Nephron (organoid): ENCODE measurements around the gene LAPTM5.

Experiments used
- H3K27ac Mint-ChIP-seq, 3 experiments: 2 replicates each; pipeline ENCODE4 v1.8.0; 2020; ENCODE audit warnings: mixed read lengths in 3 of 3, mild to moderate bottlenecking in 2 of 3, moderate library complexity in 1 of 3
- H3K27me3 Mint-ChIP-seq: 2 replicates; pipeline ENCODE4 v1.8.0; 2021; ENCODE audit warnings: low read depth, mild to moderate bottlenecking, moderate library complexity, mixed read lengths
- H3K36me3 Mint-ChIP-seq: 2 replicates; pipeline ENCODE4 v1.8.0; 2020; ENCODE audit warnings: low read depth, mixed read lengths
- H3K4me1 Mint-ChIP-seq: 2 replicates; pipeline ENCODE4 v1.8.0; 2020; ENCODE audit warnings: mixed read lengths
- H3K4me3 Mint-ChIP-seq, 3 experiments: 2 replicates each; pipeline ENCODE4 v1.8.0; 2020; ENCODE audit warnings: mild to moderate bottlenecking in 3 of 3, mixed read lengths in 3 of 3, moderate library complexity in 2 of 3
- H3K9me3 Mint-ChIP-seq: 2 replicates; pipeline ENCODE4 v1.8.0; 2020; ENCODE audit warnings: mixed read lengths
- TF ChIP-seq, protein P1 (sequence below), 3 experiments: fragments of 200-600 bp; sonication (generic); IDR thresholded peaks; one replicate each; pipeline ENCODE4 v1.5.0; 2021; ENCODE audit warnings: antibody characterized with exemption in 3 of 3; ENCODE audit not compliant: unreplicated experiment in 3 of 3

LAPTM5 gene

DNA sequence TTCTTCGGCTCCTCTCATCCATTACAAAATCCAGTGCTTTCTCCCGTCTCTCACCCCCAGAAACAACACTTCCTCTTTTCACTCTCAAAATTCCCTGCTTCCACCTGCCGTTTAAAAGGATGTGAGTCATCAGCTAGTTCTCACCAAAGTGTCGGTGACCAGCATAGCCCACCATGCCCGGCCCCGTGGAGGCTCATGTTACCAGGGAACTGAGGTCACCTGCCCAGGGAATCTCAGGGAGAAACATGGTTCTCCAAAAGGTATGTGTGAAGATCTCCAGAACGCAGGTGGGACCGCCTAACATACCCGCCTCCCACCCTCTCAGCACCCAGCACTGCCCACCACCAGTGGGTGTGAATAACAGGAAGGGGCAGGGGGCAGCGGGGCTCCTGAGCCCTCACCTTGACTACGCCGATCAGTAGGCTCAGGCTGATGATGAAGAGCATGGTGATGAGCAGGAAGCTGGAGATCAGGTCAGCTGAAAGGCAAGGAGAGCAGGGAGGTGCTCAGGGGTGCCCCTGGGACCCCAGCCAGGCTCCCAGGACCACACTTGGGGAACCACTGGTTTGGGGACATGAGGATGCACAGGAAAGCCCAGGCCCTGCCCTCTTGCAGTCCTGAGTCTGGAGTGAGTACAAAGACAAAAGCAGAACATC, 16.2 kb downstream of the LAPTM5 start:
- Mint-ChIP-seq H3K4me3 (no peak overlapping the region), H3K9me3 (peaks cover 2% of the 10 kb centered on the region), H3K4me1 (peaks cover 5% of the 10 kb centered on the region), H3K36me3 (no peaks in the 10 kb centered on the region), H3K27ac (peak overlapping the region in 1 of 3 experiments; percentile 5), H3K27me3 (peaks cover 21% of the 10 kb centered on the region)
- TF ChIP-seq, protein P1, sequence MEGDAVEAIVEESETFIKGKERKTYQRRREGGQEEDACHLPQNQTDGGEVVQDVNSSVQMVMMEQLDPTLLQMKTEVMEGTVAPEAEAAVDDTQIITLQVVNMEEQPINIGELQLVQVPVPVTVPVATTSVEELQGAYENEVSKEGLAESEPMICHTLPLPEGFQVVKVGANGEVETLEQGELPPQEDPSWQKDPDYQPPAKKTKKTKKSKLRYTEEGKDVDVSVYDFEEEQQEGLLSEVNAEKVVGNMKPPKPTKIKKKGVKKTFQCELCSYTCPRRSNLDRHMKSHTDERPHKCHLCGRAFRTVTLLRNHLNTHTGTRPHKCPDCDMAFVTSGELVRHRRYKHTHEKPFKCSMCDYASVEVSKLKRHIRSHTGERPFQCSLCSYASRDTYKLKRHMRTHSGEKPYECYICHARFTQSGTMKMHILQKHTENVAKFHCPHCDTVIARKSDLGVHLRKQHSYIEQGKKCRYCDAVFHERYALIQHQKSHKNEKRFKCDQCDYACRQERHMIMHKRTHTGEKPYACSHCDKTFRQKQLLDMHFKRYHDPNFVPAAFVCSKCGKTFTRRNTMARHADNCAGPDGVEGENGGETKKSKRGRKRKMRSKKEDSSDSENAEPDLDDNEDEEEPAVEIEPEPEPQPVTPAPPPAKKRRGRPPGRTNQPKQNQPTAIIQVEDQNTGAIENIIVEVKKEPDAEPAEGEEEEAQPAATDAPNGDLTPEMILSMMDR (IDR thresholded peaks at IDR 0.05; ENCODE audit: unreplicated experiment in 3 of 3), result no peak

DNA sequence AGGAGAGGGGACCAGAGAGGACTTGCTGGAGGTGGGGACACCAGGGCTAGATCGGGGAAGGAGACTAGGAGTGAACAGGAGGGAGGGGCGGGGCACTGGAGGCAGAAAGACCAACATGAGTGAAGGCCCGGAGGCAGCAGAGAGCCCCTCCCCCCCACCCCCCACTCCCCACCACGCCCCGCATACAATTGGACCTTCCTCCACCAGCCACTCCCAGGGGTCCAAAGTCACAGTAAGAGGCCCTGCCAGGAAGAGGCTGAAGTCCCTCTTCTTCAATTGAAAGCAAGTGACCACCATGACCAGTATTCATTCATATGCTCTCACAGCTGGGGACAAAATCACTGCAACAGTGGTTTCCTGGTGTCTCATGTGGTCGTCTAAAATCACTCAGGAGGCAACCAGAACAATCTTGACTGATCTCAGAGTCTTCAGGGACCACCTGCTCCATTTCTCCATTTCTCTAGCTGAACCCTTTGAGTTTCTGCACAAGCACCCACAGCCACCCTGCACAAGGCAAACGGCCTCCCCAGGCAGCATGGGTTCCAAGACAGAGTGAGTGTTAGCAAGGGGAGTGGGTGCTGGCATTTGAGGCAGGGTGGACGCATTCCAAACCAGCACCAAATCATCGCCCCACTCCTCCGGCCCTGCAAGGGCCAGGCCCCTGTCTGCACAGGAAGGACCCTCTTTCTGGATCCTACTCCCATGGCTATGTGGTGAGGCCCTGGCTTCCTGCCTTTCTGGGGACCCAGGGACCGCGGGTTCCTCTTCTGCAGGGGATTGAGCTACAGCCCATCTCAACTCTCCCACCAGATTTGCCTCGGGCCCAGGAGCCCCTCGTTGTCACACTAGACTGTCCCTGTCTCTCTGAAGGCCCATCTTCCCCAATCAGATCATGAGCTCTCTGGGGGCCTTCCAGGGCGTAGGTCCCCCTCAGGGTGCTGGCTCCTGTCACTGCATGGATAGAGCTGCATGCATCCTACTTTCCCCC, 17.0 kb downstream of the LAPTM5 start:
- Mint-ChIP-seq H3K36me3 (no peaks in the 10 kb centered on the region), H3K4me1 (peaks cover 5% of the 10 kb centered on the region), H3K9me3 (peaks cover 2% of the 10 kb centered on the region), H3K27me3 (peaks cover 21% of the 10 kb centered on the region), H3K4me3 (no peak overlapping the region), H3K27ac (no peak overlapping the region)
- TF ChIP-seq, protein P1 (IDR thresholded peaks at IDR 0.05; ENCODE audit: unreplicated experiment in 3 of 3), result no peak

DNA sequence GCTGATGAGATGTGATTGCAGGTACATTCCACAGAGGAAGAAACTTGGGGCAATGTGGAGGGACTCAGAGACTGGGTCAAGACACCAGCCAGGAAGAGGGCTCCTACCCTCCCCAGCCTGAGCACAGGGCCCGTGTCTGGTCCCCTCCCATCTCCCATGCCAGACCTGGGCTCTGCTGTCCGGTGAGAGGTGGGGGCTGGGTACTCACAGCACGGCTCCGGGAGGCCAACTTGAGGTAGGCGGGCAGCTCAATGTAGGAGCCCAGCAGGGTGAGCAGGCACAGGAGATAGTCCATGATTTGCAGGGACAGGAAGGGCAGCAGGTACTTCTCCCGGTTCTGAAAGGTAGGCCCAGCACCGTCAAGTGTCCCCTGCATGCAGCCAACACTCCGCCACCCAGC, 18.0 kb downstream of the LAPTM5 start:
- no peaks in the 10 kb centered on the region for H3K36me3 Mint-ChIP-seq
- TF ChIP-seq, protein P1 (IDR thresholded peaks at IDR 0.05; ENCODE audit: unreplicated experiment in 3 of 3), result no peak
- peaks cover 5% of the 10 kb centered on the region for H3K4me1 Mint-ChIP-seq
- H3K4me3 Mint-ChIP-seq, result no peak overlapping the region
- peaks cover 2% of the 10 kb centered on the region for H3K9me3 Mint-ChIP-seq
- H3K27me3 Mint-ChIP-seq, result peaks cover 20% of the 10 kb centered on the region
- no peak overlapping the region for H3K27ac Mint-ChIP-seq

DNA sequence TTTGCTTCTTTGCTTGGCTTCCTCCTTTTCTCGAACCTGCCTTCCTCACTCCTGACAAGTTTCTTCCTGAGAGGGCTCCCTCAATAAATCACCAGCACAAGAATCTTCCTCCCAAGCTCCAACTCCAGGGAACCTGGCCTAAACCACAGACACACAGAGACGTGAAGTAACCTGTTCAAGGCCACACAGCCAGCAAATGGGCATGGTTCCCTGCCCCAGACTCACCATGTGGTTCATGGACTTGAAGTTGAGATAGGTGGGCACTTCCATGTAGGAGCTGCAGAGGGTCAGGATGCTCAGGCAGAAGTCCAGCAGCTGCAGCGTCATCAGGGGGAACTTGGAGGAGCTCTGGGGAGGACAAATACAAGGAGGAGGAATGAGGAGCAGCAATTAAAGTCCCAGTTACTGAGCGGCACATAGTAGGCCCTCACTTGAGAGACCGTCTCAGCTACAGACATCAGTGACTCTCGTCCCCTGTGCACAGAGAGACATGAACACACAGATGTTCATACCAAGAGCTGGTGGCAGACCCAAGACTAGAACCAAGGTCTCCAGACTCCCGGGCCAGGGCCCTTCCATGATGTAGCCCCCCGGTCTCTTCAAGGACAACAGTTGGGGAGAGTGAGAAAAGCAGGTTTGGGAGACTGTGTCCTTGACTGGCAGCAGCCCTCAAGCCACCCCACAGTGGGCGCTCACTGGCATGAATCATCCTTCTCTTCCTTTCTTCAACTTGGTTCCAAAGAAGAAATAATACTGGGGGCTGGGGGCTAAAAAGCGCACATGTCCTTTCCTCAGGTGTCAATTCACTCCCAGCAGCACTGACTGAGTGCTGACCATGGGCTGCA, 18.6 kb downstream of the LAPTM5 start:
- TF ChIP-seq, protein P1 (IDR thresholded peaks at IDR 0.05; ENCODE audit: unreplicated experiment in 3 of 3), result no peak
- H3K9me3 Mint-ChIP-seq, result peaks cover 2% of the 10 kb centered on the region
- H3K27ac Mint-ChIP-seq, result no peak overlapping the region

DNA sequence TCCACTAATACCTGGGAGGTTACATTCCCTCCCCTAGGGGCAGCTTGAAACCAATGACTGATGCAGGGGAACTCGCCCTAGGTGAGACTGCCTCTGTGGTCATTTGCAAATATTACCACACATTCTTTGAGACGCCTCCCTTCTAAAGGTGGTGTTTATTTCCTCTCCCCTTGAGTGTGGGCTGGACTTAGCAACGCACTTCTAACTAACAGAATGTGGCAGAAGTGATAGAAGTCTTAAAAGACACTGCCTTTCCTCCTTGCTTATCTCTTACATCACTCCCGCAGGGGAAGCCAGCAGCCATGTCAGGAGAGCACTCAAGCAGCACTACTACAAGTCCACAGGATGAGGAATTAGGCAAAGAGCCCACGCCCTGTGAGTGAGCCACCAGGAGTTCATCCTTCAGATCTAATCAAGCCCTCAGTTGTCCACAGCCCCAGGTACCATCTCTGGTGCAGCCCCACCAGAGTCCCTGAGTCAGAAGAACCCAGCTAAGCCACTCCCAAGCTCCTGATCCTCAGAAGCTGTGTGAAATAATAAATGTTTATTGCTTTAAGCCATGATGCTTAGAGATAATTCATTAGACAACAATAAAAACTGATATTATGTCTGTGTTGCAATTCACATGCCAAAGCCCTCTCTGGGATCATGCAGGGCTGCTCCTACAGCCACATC, 19.4 kb downstream of the LAPTM5 start:
- H3K27ac Mint-ChIP-seq, result no peak overlapping the region
- peaks cover 2% of the 10 kb centered on the region for H3K9me3 Mint-ChIP-seq
- peaks cover 5% of the 10 kb centered on the region for H3K4me1 Mint-ChIP-seq
- TF ChIP-seq, protein P1 (IDR thresholded peaks at IDR 0.05; ENCODE audit: unreplicated experiment in 3 of 3), result no peak
- H3K27me3 Mint-ChIP-seq, result peaks cover 14% of the 10 kb centered on the region
- no peak overlapping the region for H3K4me3 Mint-ChIP-seq
- no peaks in the 10 kb centered on the region for H3K36me3 Mint-ChIP-seq

More for the DNA sequence above, 18.6 kb downstream of the LAPTM5 start:
- Mint-ChIP-seq H3K27me3 (peaks cover 17% of the 10 kb centered on the region), H3K4me1 (peaks cover 5% of the 10 kb centered on the region), H3K4me3 (no peak overlapping the region), H3K36me3 (no peaks in the 10 kb centered on the region)
